GM06990 (cell line): ENCODE data around the gene KLK11.

Source experiments
- DNase-seq: peaks from one replicate; pipeline ENCODE4 v3.0.0-alpha.2; 2011; ENCODE audit not compliant: insufficient read length; ENCODE audit errors: extremely low read depth
- H3K27me3 ChIP-seq: replicated peaks from 2 replicates; pipeline ENCODE4 v1.6.0; 2011; ENCODE audit warnings: low read length; ENCODE audit not compliant: control insufficient read depth, insufficient read depth
- H3K36me3 ChIP-seq: 2 replicates; pipeline ENCODE4 v1.5.1; 2011; ENCODE audit warnings: low read length; ENCODE audit not compliant: control insufficient read depth, insufficient read depth
- H3K4me3 ChIP-seq: replicated peaks from 2 replicates; pipeline ENCODE4 v1.5.1; 2011; ENCODE audit warnings: low read depth, mild to moderate bottlenecking, control low read depth, low read length
- CTCF ChIP-seq: IDR thresholded peaks from 2 replicates; pipeline ENCODE4 v1.5.1; 2011; ENCODE audit warnings: low read length, control low read depth, mild to moderate bottlenecking, inconsistent platforms; ENCODE audit not compliant: insufficient read depth, poor library complexity, severe bottlenecking

KLK11 gene

GRCh38 chr19:51036519-51036918 lies 10.1 kb upstream of the KLK11 start:
- no peaks in the 10 kb centered on the region for H3K36me3 ChIP-seq
- TF ChIP-seq CTCF: no peak

DNA sequence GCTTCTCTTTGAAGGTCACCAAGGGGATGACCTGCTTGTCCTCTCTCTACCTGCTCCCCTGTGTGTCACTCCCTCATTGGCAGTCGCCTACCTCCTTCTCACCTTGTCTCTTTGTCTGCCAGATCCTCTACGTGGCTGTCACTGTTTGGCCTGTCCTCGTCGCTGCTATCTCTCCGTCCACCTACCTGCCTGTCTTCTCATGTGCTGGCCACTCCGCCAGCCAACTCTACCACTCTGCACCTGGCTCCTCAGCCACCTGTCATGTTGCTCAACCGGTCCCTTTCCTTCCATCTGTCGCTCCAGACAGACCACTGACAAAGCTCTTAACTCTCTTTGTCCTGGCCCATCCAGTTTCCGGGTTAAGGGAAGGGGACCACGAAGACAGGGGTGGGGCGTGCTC lies 8.3 kb upstream of the KLK11 start, which contains the start of gene KLK12:
Gene KLK12 (minus strand): TSS at position 299 of the 400 bp plus-strand sequence. CDS start 381 bp downstream, outside the sequence.
- H3K36me3 ChIP-seq: no peaks in the 10 kb centered on the region
- 0 out of 2 replicates have a peak, but pooled peaks cover 1% of the 10 kb centered on the region for H3K27me3 ChIP-seq
- H3K4me3 ChIP-seq: no peak within 1 kb of the TSS
- no peak for TF ChIP-seq CTCF
- no peak for DNase-seq

More at GRCh38 chr19:51036519-51036918, 10.1 kb upstream of the KLK11 start:
- no peak for DNase-seq
- H3K27me3 ChIP-seq: 0 out of 2 replicates have a peak, but pooled peaks cover 1% of the 10 kb centered on the region
- H3K4me3 ChIP-seq: no peak overlapping the region

DNA sequence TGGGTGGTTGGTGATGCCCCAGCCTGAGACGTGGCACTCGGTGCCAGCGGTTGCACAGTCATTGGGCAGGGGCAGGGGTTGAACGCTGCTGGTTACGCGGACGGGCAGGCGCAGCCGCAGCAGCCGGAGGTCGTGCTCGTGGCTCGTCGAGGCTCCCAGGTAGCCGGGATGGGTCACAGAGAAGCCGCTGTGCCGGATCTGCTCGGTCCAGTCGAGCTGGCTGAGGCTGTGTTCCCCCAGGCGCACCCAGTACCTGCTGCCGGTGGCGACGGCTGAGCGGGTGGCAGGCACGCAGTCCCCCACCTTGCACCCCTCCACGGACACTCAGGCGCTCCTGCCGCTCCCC lies 5.4 kb upstream of the KLK11 start:
- H3K27me3 ChIP-seq: peaks cover 1% of the 10 kb centered on the region; the same call in 1 of the 2 replicates
- H3K36me3 ChIP-seq: no peaks in the 10 kb centered on the region
- H3K4me3 ChIP-seq: no peak overlapping the region
- TF ChIP-seq CTCF: no peak
- DNase-seq: no peak

- no peak overlapping the region for H3K4me3 ChIP-seq
- TF ChIP-seq CTCF: no peak
- no peaks in the 10 kb centered on the region for H3K36me3 ChIP-seq
- DNase-seq: no peak
- H3K27me3 ChIP-seq: peaks cover 3% of the 10 kb centered on the region; the same call in 1 of the 2 replicates
Measured at GRCh38 chr19:51031220-51031879, 4.9 kb upstream of the KLK11 start.

DNA sequence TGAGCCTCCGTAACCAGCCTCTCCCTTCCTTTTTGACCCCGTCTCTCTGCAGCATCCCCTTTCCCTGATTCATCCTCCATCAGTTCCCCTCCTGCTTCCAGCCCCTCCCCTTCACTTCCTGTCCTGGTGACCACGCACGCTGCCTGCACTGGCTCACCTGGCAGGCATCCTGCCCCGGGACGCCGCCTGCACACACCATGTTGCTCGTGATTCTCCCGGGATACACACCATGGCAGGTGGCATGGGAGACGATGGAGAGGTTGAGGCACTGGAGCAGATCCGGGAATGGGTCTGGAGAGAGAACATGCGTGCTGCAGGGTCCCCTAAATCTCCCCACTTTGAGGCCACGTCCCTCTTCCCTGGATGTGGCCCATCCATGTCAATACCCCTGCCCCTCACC lies 4.2 kb upstream of the KLK11 start:
- no peak for TF ChIP-seq CTCF
- no peak overlapping the region for H3K4me3 ChIP-seq
- no peak for DNase-seq
- peaks cover 3% of the 10 kb centered on the region for H3K27me3 ChIP-seq
- no peaks in the 10 kb centered on the region for H3K36me3 ChIP-seq

DNA sequence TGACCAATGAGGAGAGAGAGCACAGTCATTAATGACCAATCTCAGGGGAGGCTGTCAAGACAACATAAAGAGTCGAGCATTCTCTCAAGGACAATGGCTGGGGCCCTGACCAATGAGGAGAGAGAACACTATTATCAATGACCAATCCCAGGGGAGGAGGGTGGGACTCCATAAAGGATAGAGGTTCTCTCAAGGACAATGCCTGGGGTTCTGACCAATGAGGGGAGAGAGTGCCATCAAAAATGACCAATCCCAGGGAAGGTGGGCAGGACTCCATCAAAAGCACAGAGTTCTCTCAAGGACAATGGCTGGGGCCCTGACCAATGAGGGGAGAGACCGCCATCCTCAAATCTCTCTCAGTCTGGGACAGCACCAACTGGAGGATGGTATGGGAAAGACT lies 3.3 kb upstream of the KLK11 start:
- DNase-seq: no peak
- TF ChIP-seq CTCF: no peak
- no peaks in the 10 kb centered on the region for H3K36me3 ChIP-seq

More for the DNA sequence above, 3.3 kb upstream of the KLK11 start:
- Histone ChIP-seq H3K4me3 (no peak overlapping the region), H3K27me3 (peaks cover 3% of the 10 kb centered on the region)
